Panc1 (cell line): ENCODE data around the gene PLCL1.

Experiments
- CTCF ChIP-seq: fragments of 450-650 bp; IDR thresholded peaks from 2 replicates; pipeline ENCODE4 v1.5.1; 2017; ENCODE audit warnings: mild to moderate bottlenecking
- POLR2AphosphoS5 ChIP-seq: IDR thresholded peaks from 2 replicates; pipeline ENCODE4 v1.6.1; 2012; ENCODE audit warnings: mild to moderate bottlenecking, low read depth, low read length, moderate library complexity

GRCh38 chr2:198173864-198174263, 369.5 kb downstream of the PLCL1 start:
- TF ChIP-seq CTCF (no peak), POLR2AphosphoS5 (no peak)
